Uterus (tissue), 2 donors: ENCODE results near the gene CFAP77.

Source experiments
- POLR2A ChIP-seq, 2 donors: fragments of 450-650 bp; IDR thresholded peaks; one replicate each; pipeline ENCODE4 v1.6.1; 2016; ENCODE audit warnings: antibody characterized with exemption in 2 of 2, mild to moderate bottlenecking in 1 of 2, moderate library complexity in 1 of 2
- TF ChIP-seq, protein P1 (sequence below), 4 experiments: fragments of 200-600 bp in 2 of 4; fragments of 450-650 bp in 2 of 4; sonication (generic) in 2 of 4; IDR thresholded peaks; one replicate each; pipeline ENCODE4 v1.5.1; 2016 to 2019; ENCODE audit warnings: antibody characterized with exemption in 4 of 4, mild to moderate bottlenecking in 2 of 4, moderate library complexity in 1 of 4

DNA sequence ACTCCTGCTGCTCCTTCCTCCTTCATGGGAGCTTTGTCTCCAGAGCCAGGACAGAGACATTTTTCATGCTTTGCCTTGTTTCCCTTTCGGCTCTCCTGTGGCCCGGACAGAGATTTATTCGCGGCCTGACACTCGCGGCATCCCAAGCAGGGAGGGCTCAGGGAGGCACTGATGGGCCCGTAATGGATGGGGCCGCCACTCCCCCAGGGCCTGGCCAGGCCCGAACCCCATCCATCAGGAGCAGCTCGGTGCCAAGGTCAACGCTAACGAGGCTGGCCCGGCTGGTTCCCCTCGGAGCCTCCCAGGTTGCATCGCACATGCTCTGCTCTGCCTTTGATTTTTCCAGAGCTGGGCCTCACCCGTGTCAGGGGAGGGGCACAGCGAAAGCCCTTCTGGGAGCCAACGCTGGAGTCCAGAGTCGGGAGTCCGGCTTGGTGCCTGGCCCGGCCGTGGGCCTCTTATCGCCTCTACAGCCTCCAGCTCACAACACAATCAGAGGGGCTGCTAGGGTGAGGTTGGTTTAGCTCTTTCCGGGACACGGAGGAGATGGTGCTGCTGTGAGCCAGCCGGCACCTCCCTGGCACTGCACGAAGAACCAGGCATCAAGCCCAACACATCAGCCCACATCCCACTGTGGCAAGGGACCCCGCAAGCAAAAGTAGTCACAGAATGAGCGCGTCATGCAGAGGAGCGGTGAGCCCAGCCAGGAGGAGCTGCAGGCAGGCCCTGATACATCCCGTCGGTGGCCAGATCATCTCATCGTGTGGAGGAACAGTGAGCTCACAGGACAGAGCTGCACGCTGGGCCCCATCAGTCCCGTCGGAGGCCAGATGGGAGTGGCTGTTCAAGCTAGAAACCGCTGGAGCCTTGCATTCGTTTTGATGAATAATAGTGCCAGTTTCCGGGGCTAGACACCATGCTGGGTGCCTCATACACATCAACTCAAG is 100.2 kb downstream of the CFAP77 start:
- TF ChIP-seq POLR2A (IDR thresholded peaks at IDR 0.05), result no peak
- TF ChIP-seq, protein P1, sequence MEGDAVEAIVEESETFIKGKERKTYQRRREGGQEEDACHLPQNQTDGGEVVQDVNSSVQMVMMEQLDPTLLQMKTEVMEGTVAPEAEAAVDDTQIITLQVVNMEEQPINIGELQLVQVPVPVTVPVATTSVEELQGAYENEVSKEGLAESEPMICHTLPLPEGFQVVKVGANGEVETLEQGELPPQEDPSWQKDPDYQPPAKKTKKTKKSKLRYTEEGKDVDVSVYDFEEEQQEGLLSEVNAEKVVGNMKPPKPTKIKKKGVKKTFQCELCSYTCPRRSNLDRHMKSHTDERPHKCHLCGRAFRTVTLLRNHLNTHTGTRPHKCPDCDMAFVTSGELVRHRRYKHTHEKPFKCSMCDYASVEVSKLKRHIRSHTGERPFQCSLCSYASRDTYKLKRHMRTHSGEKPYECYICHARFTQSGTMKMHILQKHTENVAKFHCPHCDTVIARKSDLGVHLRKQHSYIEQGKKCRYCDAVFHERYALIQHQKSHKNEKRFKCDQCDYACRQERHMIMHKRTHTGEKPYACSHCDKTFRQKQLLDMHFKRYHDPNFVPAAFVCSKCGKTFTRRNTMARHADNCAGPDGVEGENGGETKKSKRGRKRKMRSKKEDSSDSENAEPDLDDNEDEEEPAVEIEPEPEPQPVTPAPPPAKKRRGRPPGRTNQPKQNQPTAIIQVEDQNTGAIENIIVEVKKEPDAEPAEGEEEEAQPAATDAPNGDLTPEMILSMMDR (IDR thresholded peaks at IDR 0.05), result no peak
